Uterus (tissue), 4 donors: ENCODE measurements around the gene SYNGR3. TPM values are rescaled to one million over a fixed set of nuclear protein-coding genes. Genes with fewer than 3 reads are reported as not detected.

Experiments used
- DNase-seq, 2 donors: peaks; one replicate each; pipeline ENCODE4 v3.0.0-alpha.2; 2019 to 2020
- H3K27ac ChIP-seq, 2 donors: fragments of 200-600 bp; sonication (generic); 1 replicate in 1 of 2; 2 replicates in 1 of 2; pipeline ENCODE4 v1.5.1; 2016 to 2018
- H3K27me3 ChIP-seq, 2 donors: fragments of 200-600 bp; sonication (generic); one replicate each; pipeline ENCODE4 v1.5.1; 2018 to 2019; ENCODE audit warnings: control low read depth in 1 of 2
- H3K36me3 ChIP-seq, 2 donors: fragments of 200-600 bp; sonication (generic); one replicate each; pipeline ENCODE4 v1.5.1; 2019; ENCODE audit warnings: control low read depth in 1 of 2
- H3K4me1 ChIP-seq, 2 donors: fragments of 200-600 bp; sonication (generic); one replicate each; pipeline ENCODE4 v1.5.1; 2018 to 2019; ENCODE audit warnings: control low read depth in 1 of 2
- H3K4me3 ChIP-seq, 2 donors: fragments of 200-600 bp; sonication (generic); 1 replicate in 1 of 2; 2 replicates in 1 of 2; pipeline ENCODE4 v1.5.1; 2018 to 2019; ENCODE audit warnings: mild to moderate bottlenecking in 1 of 2
- H3K9me3 ChIP-seq, 2 donors: fragments of 200-600 bp; sonication (generic); one replicate each; pipeline ENCODE4 v1.5.1; 2019; ENCODE audit warnings: control low read depth in 1 of 2
- POLR2A ChIP-seq, 2 donors: fragments of 450-650 bp; IDR thresholded peaks; one replicate each; pipeline ENCODE4 v1.6.1; 2016; ENCODE audit warnings: antibody characterized with exemption in 2 of 2, mild to moderate bottlenecking in 1 of 2, moderate library complexity in 1 of 2
- intact Hi-C: fragments of 100-400 bp; cut with DNase I; formaldehyde crosslinking; loops from one replicate; pipeline ENCODE4 v1.15.1; 2023; ENCODE audit warnings: low total_unique reads
- total RNA-seq, 4 donors: library from RNA; depleted of rRNA in 3 of 4; stranded (reverse); fragments of >200 nt in 3 of 4; gene quantifications; one replicate each; pipeline versions ENCODE4 v1.1.0 to v1.2.4, GENCODE V29; 2014 to 2023
- TF ChIP-seq, protein P1 (sequence below), 4 experiments: fragments of 200-600 bp in 2 of 4; fragments of 450-650 bp in 2 of 4; sonication (generic) in 2 of 4; IDR thresholded peaks; one replicate each; pipeline ENCODE4 v1.5.1; 2016 to 2019; ENCODE audit warnings: antibody characterized with exemption in 4 of 4, mild to moderate bottlenecking in 2 of 4, moderate library complexity in 1 of 4
- donor health status: DM: yes; HTN: yes; CAD: no.

SYNGR3 gene
- total RNA-seq, 4 donors from 2014 or later: 1.5 TPM; not detected in 3

DNA sequence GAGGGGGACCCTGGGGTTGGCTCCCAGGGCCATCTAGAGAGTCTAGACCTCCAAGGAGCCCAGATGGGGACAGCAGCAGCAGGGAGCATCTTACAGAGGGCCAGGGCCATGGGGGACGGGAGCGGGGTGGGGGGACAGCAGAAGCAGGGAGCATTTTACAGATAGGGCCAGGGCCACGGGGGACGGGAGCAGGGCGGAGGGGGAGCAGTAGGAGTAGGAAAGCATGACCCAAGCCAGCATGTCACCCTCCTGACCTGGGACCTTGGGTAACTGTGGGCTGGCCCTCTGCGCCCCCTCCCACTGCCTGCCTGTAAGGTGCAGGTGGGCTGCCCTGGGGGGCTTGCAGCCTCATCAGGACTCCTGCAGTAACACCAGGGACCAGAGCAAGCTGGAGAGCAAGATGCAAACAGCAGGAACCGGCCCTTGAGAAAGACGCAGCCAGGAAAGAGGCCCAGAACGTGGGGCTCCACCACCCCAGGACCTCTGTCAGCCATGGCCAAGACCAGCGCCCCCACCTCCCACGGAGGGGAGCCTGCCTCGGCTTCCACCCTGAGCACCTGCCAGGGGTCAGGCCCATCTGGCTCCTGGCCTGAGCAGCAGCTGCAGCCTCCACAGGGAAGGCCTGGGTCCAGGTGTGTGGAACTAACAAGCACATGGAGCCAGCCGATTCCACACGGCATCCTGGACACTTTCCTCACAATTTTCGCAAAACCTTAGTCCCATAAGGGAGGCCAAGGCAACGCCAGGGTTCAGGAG is 17.5 kb downstream of the SYNGR3 start:
- H3K36me3 ChIP-seq: no peaks in the 10 kb centered on the region
- peaks cover 0 to 30% of the 10 kb centered on the region in 2 donors for H3K4me1 ChIP-seq
- intact Hi-C loops: no loop called here
- TF ChIP-seq, protein P1, sequence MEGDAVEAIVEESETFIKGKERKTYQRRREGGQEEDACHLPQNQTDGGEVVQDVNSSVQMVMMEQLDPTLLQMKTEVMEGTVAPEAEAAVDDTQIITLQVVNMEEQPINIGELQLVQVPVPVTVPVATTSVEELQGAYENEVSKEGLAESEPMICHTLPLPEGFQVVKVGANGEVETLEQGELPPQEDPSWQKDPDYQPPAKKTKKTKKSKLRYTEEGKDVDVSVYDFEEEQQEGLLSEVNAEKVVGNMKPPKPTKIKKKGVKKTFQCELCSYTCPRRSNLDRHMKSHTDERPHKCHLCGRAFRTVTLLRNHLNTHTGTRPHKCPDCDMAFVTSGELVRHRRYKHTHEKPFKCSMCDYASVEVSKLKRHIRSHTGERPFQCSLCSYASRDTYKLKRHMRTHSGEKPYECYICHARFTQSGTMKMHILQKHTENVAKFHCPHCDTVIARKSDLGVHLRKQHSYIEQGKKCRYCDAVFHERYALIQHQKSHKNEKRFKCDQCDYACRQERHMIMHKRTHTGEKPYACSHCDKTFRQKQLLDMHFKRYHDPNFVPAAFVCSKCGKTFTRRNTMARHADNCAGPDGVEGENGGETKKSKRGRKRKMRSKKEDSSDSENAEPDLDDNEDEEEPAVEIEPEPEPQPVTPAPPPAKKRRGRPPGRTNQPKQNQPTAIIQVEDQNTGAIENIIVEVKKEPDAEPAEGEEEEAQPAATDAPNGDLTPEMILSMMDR (IDR thresholded peaks at IDR 0.05): no peak
- no peak for TF ChIP-seq POLR2A (IDR thresholded peaks at IDR 0.05)
- DNase-seq: no peak
- no peak overlapping the region for H3K4me3 ChIP-seq
- no peak overlapping the region for H3K27ac ChIP-seq
- no peaks in the 10 kb centered on the region for H3K27me3 ChIP-seq
- H3K9me3 ChIP-seq: no peaks in the 10 kb centered on the region

DNA sequence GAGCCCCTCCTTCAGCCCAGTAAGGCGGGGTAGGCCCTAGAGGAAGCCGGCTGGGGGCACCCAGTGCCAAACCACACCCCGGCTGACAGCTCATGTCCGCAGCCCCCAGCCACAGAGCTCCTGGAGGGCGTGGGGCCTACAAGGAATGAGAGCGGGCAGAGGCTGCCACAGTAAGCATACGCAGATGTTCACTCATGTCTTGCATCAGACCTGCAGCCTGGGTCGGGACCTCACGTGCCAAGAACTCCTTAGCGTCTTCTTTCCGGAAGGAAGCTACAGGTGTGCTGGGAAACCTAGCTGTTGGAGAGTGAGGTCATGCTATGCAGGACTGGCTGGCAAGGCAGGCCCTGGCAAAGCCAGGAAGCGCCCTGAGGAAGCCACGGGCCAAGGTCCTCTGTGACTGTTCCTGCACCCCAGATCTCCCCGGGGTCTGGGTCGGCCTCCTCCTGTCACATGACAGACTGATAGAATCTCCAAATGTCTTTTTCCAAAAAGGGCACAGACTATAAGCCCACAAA is 18.3 kb downstream of the SYNGR3 start:
- no peak for DNase-seq
- H3K4me1 ChIP-seq: peaks cover 0 to 30% of the 10 kb centered on the region in 2 donors

DNA sequence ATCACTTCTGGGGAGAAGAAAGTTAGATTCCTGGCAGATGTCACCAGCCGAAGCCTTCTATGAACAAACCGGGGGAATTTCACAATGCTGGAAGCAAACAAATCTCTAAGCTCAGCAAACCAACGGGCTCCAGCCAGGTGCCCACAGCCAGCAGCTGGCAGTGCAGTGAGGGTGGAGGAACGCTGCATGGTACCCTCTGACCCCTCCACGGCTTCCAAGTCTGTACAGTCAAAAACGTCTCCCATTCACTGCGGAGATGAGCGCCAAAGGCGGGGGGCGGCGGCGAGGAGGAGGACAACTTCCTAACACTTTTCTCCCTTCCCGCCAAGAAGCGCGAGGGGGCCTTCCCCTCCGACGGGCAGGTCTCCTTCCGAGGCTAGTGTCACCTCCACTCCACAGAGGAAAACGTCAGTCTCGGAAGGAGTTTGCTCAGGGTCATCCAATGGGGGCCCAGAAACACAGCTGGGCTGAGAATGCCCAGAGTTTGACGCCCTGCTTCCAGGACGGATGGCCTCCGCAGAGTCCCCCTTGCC is 18.9 kb downstream of the SYNGR3 start:
- intact Hi-C loops: no loop called here
- H3K27ac ChIP-seq: peak overlapping the region; percentile 69 to 84
- peaks cover 0 to 30% of the 10 kb centered on the region in 2 donors for H3K4me1 ChIP-seq
- H3K27me3 ChIP-seq: no peaks in the 10 kb centered on the region
- DNase-seq: no peak
- no peaks in the 10 kb centered on the region for H3K36me3 ChIP-seq
- H3K4me3 ChIP-seq: peak overlapping the region; percentile 60 to 73
- TF ChIP-seq POLR2A (IDR thresholded peaks at IDR 0.05): no peak
- TF ChIP-seq, protein P1 (IDR thresholded peaks at IDR 0.05): no peak
- no peaks in the 10 kb centered on the region for H3K9me3 ChIP-seq

More for the DNA sequence above, 18.3 kb downstream of the SYNGR3 start:
- Histone ChIP-seq H3K4me3 (no peak overlapping the region), H3K36me3 (no peaks in the 10 kb centered on the region), H3K9me3 (no peaks in the 10 kb centered on the region), H3K27me3 (no peaks in the 10 kb centered on the region), H3K27ac (peak overlapping the region in 1 of 2 donors; percentile 69)
- TF ChIP-seq, protein P1 (IDR thresholded peaks at IDR 0.05): no peak
- no peak for TF ChIP-seq POLR2A (IDR thresholded peaks at IDR 0.05)
- intact Hi-C loops: no loop called here

DNA sequence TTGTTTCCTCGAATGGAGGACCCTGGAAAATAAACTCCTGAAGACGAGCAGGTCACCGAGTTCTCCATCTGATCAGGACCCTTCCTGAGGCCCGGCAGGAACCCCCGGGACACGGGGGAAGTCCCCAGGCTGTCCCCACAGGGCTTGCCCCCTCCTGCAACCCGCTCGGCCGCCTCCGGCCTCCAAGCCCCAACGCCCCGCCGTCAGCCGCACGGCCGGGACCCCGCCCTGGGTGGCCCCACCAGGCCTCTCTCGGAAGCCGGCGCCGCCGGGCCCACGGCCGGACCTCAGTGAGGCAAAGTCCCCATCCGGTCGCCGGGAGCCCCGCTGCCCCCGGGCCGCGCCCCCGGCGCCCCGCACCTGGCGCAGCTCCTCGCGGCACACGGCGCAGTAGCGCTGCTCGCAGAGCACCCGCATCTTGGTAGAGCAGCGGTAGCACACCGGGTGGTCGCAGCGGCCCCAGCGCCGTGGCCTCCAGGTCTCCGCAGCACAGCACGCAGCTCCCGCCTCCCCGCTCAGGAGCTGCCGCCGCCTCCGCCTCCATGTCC is 19.5 kb downstream of the SYNGR3 start:
- H3K4me3 ChIP-seq: peak overlapping the region; percentile 60 to 73
- no peaks in the 10 kb centered on the region for H3K36me3 ChIP-seq
- DNase-seq: no peak
- TF ChIP-seq, protein P1 (IDR thresholded peaks at IDR 0.05): no peak
- no peak for TF ChIP-seq POLR2A (IDR thresholded peaks at IDR 0.05)
- H3K27me3 ChIP-seq: no peaks in the 10 kb centered on the region
- intact Hi-C loops: no loop called here
- H3K9me3 ChIP-seq: no peaks in the 10 kb centered on the region
- H3K27ac ChIP-seq: peak overlapping the region; percentile 69 to 84
- peaks cover 0 to 30% of the 10 kb centered on the region in 2 donors for H3K4me1 ChIP-seq
